Fibroblast of the aortic adventitia (primary cell): Measurements from ENCODE around the gene FAM186B. TPM values are rescaled to one million over a fixed set of nuclear protein-coding genes. Genes with fewer than 3 reads are reported as not detected.

ENCODE experiments used
- DNase-seq: peaks from one replicate; pipeline ENCODE4 v3.0.0-alpha.2; 2010; ENCODE audit warnings: low read depth
- H3K4me3 ChIP-seq: 2 replicates; pipeline ENCODE4 v1.5.1; 2011; ENCODE audit warnings: low read depth, mild to moderate bottlenecking, control low read depth, low read length, moderate library complexity
- CTCF ChIP-seq: IDR thresholded peaks from 2 replicates; pipeline ENCODE4 v1.5.1; 2011; ENCODE audit warnings: mild to moderate bottlenecking, low read length, control low read depth, inconsistent platforms; ENCODE audit not compliant: insufficient read depth
- total RNA-seq: library from RNA; depleted of rRNA; stranded (reverse); fragments of >200 nt; gene quantifications from 2 replicates; pipeline ENCODE4 v1.2.3, GENCODE V29; 2012; ENCODE audit warnings: low replicate concordance

The FAM186B gene
- total RNA-seq, 1 donor, result 0.45 TPM

- TF ChIP-seq CTCF, result no peak
- no peak for DNase-seq
- H3K4me3 ChIP-seq, result no peak overlapping the region
Measured at GRCh38 chr12:49562831-49563230, 42.6 kb downstream of the FAM186B start.

- no peak for DNase-seq
- H3K4me3 ChIP-seq, result no peak overlapping the region
- TF ChIP-seq CTCF, result no peak
Measured at GRCh38 chr12:49562233-49562632, 43.2 kb downstream of the FAM186B start.

- TF ChIP-seq CTCF, result no peak
- no peak overlapping the region for H3K4me3 ChIP-seq
- no peak for DNase-seq
Measured at GRCh38 chr12:49560695-49561094, 44.7 kb downstream of the FAM186B start.

- DNase-seq, result no peak
- no peak overlapping the region for H3K4me3 ChIP-seq
Measured at GRCh38 chr12:49559011-49559675, 46.3 kb downstream of the FAM186B start.

GRCh38 chr12:49558526-49558925, 46.9 kb downstream of the FAM186B start:
- DNase-seq, result no peak
- no peak for TF ChIP-seq CTCF
- H3K4me3 ChIP-seq, result no peak overlapping the region

More at GRCh38 chr12:49559011-49559675, 46.3 kb downstream of the FAM186B start:
- no peak for TF ChIP-seq CTCF

- no peak for DNase-seq
- no peak overlapping the region for H3K4me3 ChIP-seq
- no peak for TF ChIP-seq CTCF
Measured at GRCh38 chr12:49557917-49558215, 47.6 kb downstream of the FAM186B start.
